ENCODE data around the gene MAOB. TPM values are rescaled to one million over a fixed set of nuclear protein-coding genes. Genes with fewer than 3 reads are reported as not detected.

Gene MAOB
- total RNA-seq, 4 donors from 2014 or later, result 32.9 to 131 (median 58.2) TPM

GRCh38 chrX:43853225-43853828 is 28.9 kb downstream of the MAOB start:
- Histone ChIP-seq H3K36me3 (no peaks in the 10 kb centered on the region), H3K4me1 (no peaks in the 10 kb centered on the region), H3K27ac (peak overlapping the region; percentile 13 to 66), H3K4me3 (no peak overlapping the region), H3K27me3 (no peaks in the 10 kb centered on the region), H3K9me3 (no peaks in the 10 kb centered on the region)
- DNase-seq, result no peak
- intact Hi-C loops (cut with DNase I; ENCODE audit: low total_unique reads), result no loop called here
- TF ChIP-seq POLR2A (IDR thresholded peaks at IDR 0.05) (no peak), CTCF (IDR thresholded peaks at IDR 0.05) (no peak)

DNA sequence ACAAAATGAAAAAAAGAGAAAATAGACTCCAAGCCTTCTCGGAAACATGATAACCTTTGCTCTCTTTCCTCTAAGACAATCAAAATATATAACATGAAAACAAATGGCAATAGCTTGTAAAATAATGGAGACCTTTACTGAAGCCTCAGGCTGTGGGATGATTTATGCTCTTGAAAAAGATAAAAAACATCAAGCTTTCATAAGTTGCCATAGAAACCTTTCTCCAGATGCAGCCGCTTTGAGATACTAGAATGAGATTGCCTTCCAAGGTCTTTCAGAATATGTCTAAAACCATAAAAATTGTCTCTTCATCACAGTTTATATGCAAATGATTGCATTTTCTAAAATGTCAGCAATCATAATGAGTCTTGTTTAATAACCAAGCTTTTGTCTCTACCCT is 31.6 kb downstream of the MAOB start:
- TF ChIP-seq POLR2A (IDR thresholded peaks at IDR 0.05) (no peak), CTCF (IDR thresholded peaks at IDR 0.05) (no peak)
- Histone ChIP-seq H3K4me1 (no peaks in the 10 kb centered on the region), H3K27me3 (no peaks in the 10 kb centered on the region), H3K4me3 (no peak overlapping the region), H3K9me3 (no peaks in the 10 kb centered on the region), H3K27ac (no peak overlapping the region), H3K36me3 (no peaks in the 10 kb centered on the region)
- intact Hi-C loops (cut with DNase I; ENCODE audit: low total_unique reads), result no loop called here
- DNase-seq, result no peak

- DNase-seq, result no peak
- peak overlapping the region in 1 of 2 donors; percentile 48 for H3K27ac ChIP-seq
- intact Hi-C loops (cut with DNase I; ENCODE audit: low total_unique reads), result no loop called here
These were observed 33.1 kb downstream of the MAOB start for GRCh38 chrX:43849173-43849572.

GRCh38 chrX:43847352-43847751 is 34.9 kb downstream of the MAOB start:
- H3K4me3 ChIP-seq, result no peak overlapping the region
- no peak overlapping the region for H3K27ac ChIP-seq
- no peaks in the 10 kb centered on the region for H3K27me3 ChIP-seq
- H3K36me3 ChIP-seq, result no peaks in the 10 kb centered on the region
- H3K4me1 ChIP-seq, result no peaks in the 10 kb centered on the region
- TF ChIP-seq CTCF (IDR thresholded peaks at IDR 0.05) (no peak), POLR2A (IDR thresholded peaks at IDR 0.05) (no peak)
- intact Hi-C loops (cut with DNase I; ENCODE audit: low total_unique reads), result no loop called here
- DNase-seq, result no peak
- no peaks in the 10 kb centered on the region for H3K9me3 ChIP-seq

More at GRCh38 chrX:43849173-43849572, 33.1 kb downstream of the MAOB start:
- H3K4me1 ChIP-seq, result no peaks in the 10 kb centered on the region
- no peak for TF ChIP-seq CTCF (IDR thresholded peaks at IDR 0.05)
- no peak for TF ChIP-seq POLR2A (IDR thresholded peaks at IDR 0.05)
- H3K4me3 ChIP-seq, result no peak overlapping the region
- H3K36me3 ChIP-seq, result no peaks in the 10 kb centered on the region
- H3K27me3 ChIP-seq, result no peaks in the 10 kb centered on the region
- H3K9me3 ChIP-seq, result no peaks in the 10 kb centered on the region

DNA sequence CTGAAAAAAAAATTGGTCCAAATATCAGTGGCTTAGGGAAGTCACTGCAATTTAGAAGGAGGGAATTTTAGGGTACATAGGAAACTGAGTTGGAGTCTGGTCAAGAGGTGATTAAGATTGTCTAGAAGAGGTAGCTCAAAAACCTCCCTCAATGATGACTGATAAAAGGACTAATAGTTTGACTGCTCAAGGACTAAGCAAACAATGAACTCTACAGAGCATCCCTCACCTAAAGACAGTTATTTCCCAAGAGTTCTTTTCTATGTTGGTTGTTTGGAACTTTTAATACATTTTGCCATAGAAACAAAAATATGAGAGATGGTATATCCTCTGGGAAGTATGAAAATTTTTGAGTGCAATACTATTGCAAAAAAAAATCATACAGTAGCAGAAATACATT is 35.7 kb downstream of the MAOB start:
- Histone ChIP-seq H3K27me3 (no peaks in the 10 kb centered on the region), H3K27ac (no peak overlapping the region), H3K4me1 (no peaks in the 10 kb centered on the region), H3K4me3 (no peak overlapping the region), H3K36me3 (no peaks in the 10 kb centered on the region), H3K9me3 (no peaks in the 10 kb centered on the region)
- no peak for TF ChIP-seq POLR2A (IDR thresholded peaks at IDR 0.05)
- no peak for TF ChIP-seq CTCF (IDR thresholded peaks at IDR 0.05)
- no peak for DNase-seq
- intact Hi-C loops (cut with DNase I; ENCODE audit: low total_unique reads), result no loop called here
